Right ventricle myocardium superior (tissue), 1 donor: Measurements from ENCODE around the gene RPL39L. TPM values are rescaled to one million over a fixed set of nuclear protein-coding genes. Genes with fewer than 3 reads are reported as not detected.
"Not testable (repeated sequence)": the region's sequence is repeated elsewhere in the genome, so short reads cannot be mapped to it uniquely, and the experiment has no call there.

ENCODE experiments used
- ATAC-seq: fragments of 200-7000 bp; cut with Tn5 transposase; one replicate; pipeline ENCODE4 v1.9.1; 2020; ENCODE audit warnings: mild to moderate bottlenecking; ENCODE audit not compliant: poor library complexity
- DNase-seq: peaks from one replicate; pipeline ENCODE4 v3.0.0-alpha.2; 2020
- intact Hi-C: fragments of 100-400 bp; cut with DNase I; formaldehyde crosslinking; loops from one replicate; pipeline ENCODE4 v1.11.2; 2022
- long read RNA-seq: library from polyadenylated mRNA; unstranded; transcript quantifications from one replicate; pipeline ENCODE4 v2.0.0, GENCODE V29; 2021
- total RNA-seq: library from RNA; stranded (reverse); fragmentation: NEBNext Ultra II Directional; extraction: Animal tissue kit (Norgen Biotek cat#: 25700); gene quantifications from one replicate; pipeline ENCODE4 v1.2.1, GENCODE V29; 2021
- donor health status: DM: no; HTN: yes; CAD: no; lungs with severe emphysema.

Gene RPL39L
- 3.1 TPM for total RNA-seq
- long read RNA-seq, partial matches to known transcripts, result 0 of 3 reads
- long read RNA-seq, other reads (novel, unspliced or antisense), result 1 of 3 reads

DNA sequence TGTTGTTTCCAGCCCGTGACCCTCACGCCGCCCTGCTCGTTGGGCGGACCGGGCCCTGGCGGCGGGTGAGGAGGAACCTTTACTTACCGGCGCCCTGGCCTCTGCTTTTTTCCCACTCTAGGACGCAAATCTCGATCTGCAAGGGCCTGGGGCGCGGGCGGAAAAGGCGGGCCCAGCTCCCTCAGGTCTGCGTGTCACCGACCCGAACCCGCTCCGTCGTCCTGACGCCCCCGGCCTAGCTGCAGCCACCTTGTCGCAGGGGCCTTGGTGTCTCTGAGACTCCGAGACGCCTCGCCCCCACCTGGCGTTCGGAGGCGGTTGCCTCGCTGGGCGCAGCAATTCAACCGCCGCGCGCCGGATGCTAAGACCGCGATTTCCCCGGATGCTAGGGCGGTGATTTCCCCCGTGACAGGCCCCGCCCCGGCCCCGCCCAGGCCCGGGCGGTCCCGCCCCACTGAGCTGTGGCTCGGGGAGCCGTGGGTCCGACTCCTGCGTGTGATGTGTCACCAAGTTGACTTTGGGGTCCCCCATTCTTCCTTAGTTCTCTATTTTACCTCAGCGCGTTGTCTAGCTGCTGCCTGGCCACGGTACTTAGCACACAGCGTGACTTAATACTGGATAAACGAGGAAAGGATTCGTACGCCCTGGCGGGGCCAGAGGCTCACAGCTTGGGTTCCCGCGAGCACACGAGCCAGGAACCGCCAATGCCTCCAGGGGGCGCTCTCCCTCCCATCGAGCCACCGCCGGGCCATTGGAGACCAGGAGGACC is at the start of gene RPL39L:
Gene RPL39L, minus strand, starts transcription at position 371 of the 769 bp plus-strand sequence. CDS start 18,196 bp downstream, outside the sequence.
- DNase-seq, result peak; percentile 89
- intact Hi-C loops, result no loop called here
- peak; percentile 99 for ATAC-seq

DNA sequence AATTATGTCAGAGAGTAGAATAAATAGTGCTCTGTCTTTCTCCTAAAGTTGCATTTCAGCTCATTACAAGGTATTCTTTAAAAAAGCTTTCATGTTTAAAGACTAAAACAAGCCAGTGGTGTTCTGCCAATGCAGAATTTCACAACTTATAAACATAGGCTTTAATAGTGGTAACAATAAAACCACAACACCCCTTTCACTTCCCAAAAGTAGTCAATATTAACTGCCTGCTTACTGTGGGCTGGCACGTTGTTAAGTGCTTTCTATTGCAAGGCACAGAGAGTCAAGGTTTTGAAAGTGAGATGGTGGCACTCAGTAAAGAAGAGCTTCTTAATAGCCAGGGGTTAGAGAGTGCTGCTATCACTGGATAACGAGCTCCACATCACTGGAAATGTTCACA is 49.6 kb upstream of the RPL39L start:
- intact Hi-C loops, result no loop called here
- DNase-seq (no peak), ATAC-seq (no peak)

DNA sequence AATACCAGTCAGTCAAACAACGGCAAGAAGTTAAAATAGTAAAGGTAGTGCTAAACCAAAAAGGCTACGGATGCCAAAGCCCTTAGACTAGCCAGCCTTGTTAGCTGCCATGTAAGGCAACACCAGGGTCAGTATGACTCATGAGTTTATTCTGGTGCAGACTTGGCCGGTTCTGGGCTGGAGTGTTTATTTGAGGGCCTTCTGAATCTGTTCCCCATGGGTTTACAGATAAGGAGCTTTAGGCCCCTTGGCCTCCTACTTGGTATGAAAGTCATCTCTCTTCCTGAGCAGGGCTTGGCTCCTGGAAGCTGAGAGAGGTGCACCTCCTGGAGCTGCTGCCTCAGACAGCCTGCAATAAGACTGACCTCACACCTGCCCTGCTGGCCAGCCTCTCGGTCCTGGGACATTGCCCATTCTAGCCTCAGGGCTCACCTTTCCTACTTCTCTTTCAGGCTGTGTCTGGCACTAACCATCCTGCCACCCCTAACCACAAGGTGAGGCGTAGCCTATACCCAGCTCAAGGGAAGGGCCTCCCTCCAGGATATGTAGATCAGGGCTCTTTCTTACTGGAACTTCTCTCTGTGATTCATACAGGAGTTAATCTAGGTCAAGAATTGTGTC is 47.6 kb upstream of the RPL39L start:
- intact Hi-C loops, result no loop called here
- DNase-seq (peak; percentile 62), ATAC-seq (peak; percentile 93)

DNA sequence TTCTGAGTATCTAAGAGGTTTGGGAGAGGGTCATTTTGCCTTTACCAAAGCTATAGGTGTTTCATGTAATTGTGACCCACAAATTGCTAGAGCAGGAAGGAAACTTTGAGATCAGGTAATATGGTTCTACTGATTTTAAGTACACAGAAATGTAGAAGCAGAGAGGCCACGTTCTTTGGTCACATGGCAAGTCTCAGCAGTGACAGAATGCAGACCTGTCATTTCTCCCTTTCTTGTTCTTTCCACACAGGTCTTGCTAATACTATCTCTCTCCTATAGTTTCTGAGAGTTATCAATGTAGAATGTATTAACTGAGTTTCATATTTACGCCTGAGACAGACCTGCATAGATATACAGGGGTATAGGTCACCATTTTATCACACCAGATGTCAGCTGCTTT is 47.1 kb upstream of the RPL39L start:
- ATAC-seq, result peak; percentile 42
- DNase-seq, result no peak
- intact Hi-C loops, result no loop called here

DNA sequence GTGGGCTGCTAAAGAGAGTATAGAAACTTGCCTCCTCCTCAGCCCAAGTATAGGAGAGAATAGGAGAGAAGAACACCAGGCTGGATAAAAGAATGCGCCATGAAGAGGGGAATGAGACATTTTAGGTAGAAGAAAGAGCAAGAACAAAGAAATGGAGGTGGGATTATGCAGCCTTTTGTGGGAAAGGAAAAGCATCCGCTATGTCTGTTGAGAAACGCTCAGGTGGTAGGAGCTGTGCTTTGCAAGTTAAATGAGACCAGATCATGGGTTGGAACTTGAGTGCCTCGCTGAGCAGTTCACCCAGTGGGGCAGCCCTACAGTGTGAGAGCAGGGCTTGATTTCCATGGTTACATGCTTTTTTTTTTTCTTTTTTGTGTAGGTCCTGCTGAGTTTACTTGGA is 46.5 kb upstream of the RPL39L start:
- intact Hi-C loops, result no loop called here
- ATAC-seq (no peak), DNase-seq (no peak)

DNA sequence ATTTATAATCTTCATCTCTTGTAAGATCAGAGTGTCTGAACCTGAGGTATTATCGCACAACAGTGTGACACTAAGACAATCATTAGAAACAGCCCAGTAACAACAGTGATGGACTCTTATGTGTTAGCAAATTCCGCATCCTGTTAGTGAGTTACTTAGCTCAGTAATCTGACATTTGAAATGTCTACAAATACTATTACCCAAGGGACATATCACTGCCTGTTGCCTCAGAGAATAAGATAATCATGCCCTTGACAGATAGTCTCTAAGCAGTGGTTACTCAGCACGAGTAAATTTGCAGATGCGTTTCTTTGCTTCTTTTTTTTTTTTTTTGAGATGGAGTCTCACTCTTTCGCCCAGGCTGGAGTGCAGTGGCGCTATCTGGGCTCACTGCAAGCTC is 44.6 kb upstream of the RPL39L start:
- no peak for ATAC-seq

DNA sequence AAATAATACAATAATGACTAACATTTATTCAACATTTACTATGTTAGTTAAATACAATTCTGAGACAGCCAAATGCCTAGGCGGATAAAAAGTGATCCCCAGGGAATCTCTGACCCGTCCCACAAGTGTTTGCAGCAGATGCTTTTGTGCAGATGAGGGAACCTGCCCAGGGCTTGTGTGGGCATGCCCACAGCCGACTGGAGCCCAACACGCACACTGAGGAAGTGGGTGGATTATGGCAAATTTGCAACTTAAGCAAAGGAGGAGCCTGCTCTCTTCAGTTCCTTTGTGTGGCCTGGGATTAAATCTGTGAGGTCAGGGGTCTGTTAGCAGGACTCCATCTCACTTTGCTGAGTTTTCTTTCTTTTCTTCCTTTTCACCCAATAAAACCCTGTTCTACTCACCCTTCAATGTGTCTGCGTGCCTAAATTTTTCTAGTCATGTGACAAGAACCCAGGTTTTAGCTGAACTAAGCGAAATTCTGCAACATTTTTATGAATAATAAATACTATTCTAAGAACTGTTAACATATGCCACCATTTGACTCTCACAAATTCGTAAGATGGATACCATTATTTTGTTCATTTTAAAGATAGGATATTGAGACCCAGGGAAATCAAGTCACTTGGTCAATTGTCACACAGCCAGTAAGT is 44.0 kb upstream of the RPL39L start:
- intact Hi-C loops, result no loop called here

More for the DNA sequence above, 44.6 kb upstream of the RPL39L start:
- intact Hi-C loops, result no loop called here
- DNase-seq, result no peak

DNA sequence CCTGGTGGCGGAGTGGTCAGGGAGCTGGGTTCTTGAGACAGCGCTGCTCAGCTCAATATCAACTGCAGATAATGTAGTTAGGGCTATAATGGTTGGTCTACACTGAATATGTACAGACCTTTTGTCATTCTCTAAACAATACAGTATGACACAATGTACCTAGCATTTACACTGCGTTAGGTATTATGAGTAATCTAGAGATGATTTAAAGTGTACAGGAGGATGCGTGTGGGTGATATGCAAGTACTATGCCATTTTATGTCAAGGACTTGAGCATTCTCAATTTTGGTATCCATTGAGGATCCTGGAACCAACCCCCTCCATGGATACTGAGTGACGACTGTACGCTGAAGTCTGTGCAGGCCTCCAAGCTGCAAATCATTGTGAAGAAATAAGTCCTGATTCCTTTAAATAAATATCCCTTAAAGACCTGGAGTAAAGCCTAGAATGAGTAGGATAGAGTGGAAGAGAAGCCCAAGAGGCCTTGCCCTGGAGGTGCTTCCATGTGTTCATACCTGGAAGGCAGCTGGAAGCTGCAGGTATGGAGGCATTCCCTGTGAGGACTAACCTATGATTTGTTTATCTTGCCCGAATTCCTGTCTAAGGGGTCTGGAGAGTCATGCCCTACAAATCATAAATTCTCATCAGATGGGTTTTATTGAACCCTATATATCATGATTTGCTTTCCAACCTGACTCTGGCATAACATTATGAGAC is 42.3 kb upstream of the RPL39L start:
- DNase-seq, result no peak
- intact Hi-C loops, result no loop called here
- ATAC-seq, result no peak

More for the DNA sequence above, 44.0 kb upstream of the RPL39L start:
- ATAC-seq (no peak), DNase-seq (no peak)

DNA sequence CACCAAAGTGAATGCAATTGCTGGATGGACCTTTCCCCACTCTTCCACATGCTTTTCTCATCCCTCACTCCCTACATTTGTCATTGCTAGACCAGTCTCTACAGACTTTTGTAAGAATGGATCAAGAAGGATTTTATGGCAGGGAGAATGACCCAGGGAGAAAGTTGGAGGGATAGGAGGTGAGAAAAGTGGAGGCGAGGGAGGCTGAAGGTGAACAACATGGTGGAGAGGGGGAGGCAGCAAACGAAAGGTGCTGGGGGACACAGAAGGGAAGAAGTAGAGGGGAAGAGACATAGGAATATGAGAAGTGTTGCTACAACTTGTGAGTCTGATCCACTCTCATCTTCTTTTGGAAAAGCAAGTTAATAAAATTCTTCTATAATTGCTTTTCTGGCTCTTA is 33.6 kb upstream of the RPL39L start:
- DNase-seq (no peak), ATAC-seq (no peak)
- intact Hi-C loops, result no loop called here

DNA sequence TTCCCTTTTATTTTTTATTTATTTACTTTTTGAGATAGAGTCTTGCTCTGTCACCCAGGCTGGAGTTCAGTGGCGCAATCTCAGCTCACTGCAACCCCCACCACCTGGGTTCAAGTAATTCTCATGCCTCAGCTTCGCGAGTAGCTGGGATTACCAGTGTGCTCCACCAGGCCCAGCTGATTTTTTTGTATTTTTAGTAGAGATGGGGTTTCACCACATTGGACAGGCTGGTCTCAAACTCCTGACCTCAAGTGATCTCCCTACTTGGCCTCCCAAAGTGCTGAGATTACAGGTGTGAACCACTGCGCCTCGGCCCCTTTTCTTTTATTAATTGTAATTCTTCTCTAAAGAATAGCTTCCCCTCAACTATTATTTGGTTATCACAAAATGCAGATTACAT is 31.6 kb upstream of the RPL39L start:
- intact Hi-C loops, DNase-seq, ATAC-seq: not testable (repeated sequence)

DNA sequence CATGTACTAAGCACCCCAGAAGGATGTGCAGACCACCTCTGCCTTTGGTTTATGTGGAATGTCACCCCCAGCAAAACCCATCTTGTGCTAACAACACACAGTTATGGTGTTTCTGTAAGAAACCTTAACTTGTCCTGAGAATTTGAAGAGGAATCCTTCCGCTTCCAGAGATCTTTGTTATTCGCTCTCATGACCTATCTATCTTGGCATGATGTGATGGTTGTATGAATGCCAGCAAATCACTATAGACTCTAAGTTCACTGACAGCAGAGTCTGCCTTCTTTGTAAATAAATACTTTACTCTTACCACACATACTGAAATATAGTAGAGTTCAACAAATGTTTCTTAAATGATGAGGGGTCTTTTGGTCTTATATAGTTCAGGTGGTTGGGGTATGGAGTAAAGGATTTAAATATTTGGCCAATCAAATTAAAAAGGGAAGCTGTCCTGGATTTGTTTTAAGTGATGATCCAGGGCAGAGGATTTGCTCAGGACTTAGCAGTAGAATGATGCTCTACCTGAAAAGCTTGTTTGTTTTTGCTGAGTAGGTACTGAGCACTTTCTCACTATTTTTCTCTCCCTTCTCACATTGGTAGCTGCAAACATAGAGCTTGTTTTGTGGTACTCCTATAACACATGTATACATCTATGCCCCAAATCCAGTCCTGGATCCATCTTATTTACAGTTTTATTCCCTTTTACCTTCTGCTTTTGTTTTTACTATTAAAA is 30.1 kb upstream of the RPL39L start:
- no peak for ATAC-seq
- intact Hi-C loops, result loop anchor here (10.0 kb wide), 1 partner anchor 245 kb away; no protein-coding TSS in a partner anchor
- no peak for DNase-seq

DNA sequence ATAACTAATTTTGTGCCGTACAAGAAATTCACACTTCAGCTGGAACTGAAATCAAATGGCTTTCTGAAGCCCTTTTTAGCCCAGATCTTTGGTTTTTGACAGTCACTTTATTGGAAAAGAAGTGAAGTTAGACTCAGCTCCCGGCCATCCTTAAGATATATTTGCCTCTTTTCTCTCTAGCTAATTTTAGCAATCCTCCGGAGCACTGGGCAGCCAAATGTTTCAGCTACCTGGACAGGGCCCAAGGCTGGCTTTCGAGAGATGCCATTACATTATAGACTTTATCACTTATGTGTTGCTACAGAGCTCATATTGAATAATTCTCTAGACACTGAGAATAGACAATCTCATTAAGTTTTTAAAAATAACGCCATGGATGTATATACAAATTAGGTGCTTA is 28.5 kb upstream of the RPL39L start:
- peak; percentile 61 for DNase-seq
- ATAC-seq, result peak; percentile 80
- intact Hi-C loops, result loop anchor here (10.0 kb wide), 1 partner anchor 243 kb away; no protein-coding TSS in a partner anchor

DNA sequence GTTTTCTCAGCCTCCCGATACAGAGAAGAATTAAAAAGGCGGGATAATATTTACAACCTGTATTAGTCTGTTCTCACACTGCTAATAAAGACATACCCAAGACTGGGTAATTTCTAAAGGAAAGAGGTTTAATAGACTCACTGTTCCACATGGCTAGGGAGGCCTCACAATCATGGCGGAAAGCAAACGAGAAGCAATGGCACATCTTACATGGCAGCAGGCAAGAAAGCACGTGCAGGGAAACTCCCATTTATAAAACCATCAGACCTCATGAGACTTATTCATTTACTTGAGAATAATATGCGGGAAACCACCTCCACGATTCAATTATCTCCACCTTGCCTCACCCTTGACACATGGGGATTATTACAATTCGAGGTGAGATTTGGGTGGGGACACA is 27.5 kb upstream of the RPL39L start:
- intact Hi-C loops, result loop anchor here (10.0 kb wide), 1 partner anchor 242 kb away; no protein-coding TSS in a partner anchor
- DNase-seq (no peak), ATAC-seq (no peak)

DNA sequence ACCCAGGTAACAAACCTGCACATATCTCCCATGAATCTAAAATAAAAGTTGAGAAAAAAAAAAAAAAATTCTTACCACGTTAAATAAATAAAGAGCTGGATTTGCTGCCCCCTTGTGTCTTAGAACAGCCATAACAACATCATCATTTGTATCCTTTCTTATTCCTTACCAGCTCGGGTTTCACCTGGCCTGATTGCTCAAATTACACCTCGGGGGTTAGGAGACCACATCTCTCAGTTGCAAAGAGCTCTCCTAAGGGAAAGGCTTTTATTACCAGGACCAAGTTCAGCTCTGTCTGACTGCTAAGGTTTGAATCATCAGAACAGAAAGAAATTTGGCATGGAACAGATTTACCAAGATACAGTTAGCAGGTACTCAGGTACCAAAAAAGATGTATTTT is 25.8 kb upstream of the RPL39L start:
- intact Hi-C loops, result loop anchor here (10.0 kb wide), 1 partner anchor 240 kb away; no protein-coding TSS in a partner anchor
- no peak for DNase-seq
- ATAC-seq, result peak; percentile 40

DNA sequence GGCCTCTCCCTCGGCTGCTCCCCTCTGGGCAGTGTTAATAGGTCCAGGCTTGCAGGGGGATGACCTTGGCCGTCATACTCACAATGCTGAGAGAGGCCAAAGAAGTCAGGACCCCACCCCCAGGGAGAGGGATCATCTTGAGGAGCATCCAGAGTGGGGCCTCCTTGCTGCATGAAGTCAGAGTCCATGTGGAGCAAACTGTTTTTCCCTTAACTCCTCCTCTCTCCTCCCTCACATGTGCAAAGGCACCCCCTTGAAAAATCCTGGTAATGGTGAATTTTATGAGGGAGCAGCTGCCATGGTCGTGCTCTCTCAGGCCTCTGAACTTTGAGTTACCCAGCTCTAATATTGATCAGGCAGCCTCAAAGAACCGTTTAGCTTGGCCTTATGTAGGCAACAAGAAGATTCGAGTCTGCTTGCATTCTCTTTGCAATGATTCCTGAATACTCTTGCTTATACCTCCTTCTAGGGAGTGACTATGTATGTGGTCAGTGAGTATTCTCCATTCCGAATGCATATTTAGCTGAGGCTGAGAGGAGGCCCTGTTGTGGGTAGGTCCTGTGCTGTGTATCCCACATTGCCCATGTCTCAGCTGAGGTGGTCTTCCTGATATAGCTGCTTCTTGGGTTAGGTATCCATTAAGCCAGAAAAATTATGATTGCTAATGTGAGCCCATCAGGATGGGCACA is 23.1 kb upstream of the RPL39L start:
- ATAC-seq (no peak), DNase-seq (no peak)
- intact Hi-C loops, result loop anchor here (5.0 to 10.0 kb wide), 2 partner anchors 238 to 315 kb away; no protein-coding TSS in a partner anchor

DNA sequence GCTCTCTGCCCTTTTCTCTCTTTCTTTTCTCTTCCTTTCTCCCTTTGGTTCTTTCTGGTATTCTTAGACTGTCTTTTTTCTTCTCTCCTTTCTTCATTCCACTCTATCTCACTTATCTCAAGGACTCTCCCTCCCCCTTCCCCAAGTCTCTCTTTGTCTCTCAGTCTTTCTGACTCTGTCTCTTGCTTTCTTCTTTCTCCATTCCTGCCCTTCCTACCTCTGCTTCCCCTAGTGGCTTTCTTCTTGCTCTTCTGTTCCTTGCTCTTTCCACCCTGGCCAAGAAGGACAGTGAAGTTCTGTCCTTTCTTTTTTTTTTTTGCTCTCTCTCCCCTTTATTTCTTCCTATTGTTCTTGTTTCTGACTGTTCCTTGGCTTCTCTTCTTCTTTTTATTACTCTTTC is 22.3 kb upstream of the RPL39L start:
- no peak for DNase-seq
- no peak for ATAC-seq
- intact Hi-C loops, result loop anchor here (5.0 to 10.0 kb wide), 2 partner anchors 237 to 314 kb away; no protein-coding TSS in a partner anchor

DNA sequence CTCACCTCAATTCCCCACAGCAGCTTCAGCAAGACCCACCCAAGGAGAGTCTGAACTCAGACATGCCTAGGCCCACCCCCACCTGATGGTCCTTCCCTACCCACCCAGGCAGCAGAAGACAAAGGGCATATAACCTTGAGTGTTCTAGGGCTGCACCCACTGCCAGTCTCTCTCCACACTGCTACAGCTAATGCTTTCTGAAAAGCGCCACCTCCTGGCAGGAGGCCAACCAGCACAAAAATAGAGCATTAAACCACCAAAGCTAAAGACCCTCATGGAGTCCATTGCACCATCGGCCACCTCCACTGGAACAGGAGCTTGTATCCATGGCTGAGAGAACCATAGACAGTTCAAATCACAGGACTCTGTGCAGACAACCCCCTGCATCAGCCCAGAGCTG is 11.3 kb upstream of the RPL39L start:
- peak; percentile 53 for DNase-seq
- intact Hi-C loops, result no loop called here
- ATAC-seq, result no peak
